ENCODE results near the gene TUBA3E. TPM values are rescaled to one million over a fixed set of nuclear protein-coding genes. Genes with fewer than 3 reads are reported as not detected.
"Not testable (repeated sequence)": the region's sequence is repeated elsewhere in the genome, so short reads cannot be mapped to it uniquely, and the experiment has no call there.

The TUBA3E gene
- total RNA-seq, 2 donors from 2014 or later: 32.6 TPM; not detected in 1

- 73% methylated on average over 12 of the region's 12 CpGs for WGBS
- no peak for DNase-seq (ENCODE audit: low spot score)
- Histone ChIP-seq H3K4me1 (replicated peaks) (no peaks in the 10 kb centered on the region), H3K27me3 (replicated peaks; ENCODE audit: insufficient read depth) (no peaks in the 10 kb centered on the region), H3K9me3 (no peaks in the 10 kb centered on the region), H3K4me3 (no peak overlapping the region), H3K27ac (no peak overlapping the region), H3K36me3 (no peaks in the 10 kb centered on the region)
- no peak for TF ChIP-seq POLR2AphosphoS5 (IDR thresholded peaks at IDR 0.05)
- TF ChIP-seq, protein P1, sequence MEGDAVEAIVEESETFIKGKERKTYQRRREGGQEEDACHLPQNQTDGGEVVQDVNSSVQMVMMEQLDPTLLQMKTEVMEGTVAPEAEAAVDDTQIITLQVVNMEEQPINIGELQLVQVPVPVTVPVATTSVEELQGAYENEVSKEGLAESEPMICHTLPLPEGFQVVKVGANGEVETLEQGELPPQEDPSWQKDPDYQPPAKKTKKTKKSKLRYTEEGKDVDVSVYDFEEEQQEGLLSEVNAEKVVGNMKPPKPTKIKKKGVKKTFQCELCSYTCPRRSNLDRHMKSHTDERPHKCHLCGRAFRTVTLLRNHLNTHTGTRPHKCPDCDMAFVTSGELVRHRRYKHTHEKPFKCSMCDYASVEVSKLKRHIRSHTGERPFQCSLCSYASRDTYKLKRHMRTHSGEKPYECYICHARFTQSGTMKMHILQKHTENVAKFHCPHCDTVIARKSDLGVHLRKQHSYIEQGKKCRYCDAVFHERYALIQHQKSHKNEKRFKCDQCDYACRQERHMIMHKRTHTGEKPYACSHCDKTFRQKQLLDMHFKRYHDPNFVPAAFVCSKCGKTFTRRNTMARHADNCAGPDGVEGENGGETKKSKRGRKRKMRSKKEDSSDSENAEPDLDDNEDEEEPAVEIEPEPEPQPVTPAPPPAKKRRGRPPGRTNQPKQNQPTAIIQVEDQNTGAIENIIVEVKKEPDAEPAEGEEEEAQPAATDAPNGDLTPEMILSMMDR (IDR thresholded peaks at IDR 0.05): no peak
- no peak for TF ChIP-seq POLR2A (IDR thresholded peaks at IDR 0.05)
- intact Hi-C loops (cut with DNase I): no loop called here
These were observed 33.4 kb upstream of the TUBA3E start for GRCh38 chr2:130231656-130232055.

- H3K27ac ChIP-seq; DNase-seq (ENCODE audit: low spot score); intact Hi-C loops (cut with DNase I); H3K4me1 ChIP-seq (replicated peaks); H3K27me3 ChIP-seq (replicated peaks; ENCODE audit: insufficient read depth); H3K9me3 ChIP-seq; H3K4me3 ChIP-seq; H3K36me3 ChIP-seq: not testable (repeated sequence)
- whole genome bisulfite sequencing: 83% methylated on average over 9 of the region's 15 CpGs
These were observed 32.7 kb upstream of the TUBA3E start for GRCh38 chr2:130230907-130231306.

- H3K4me1 ChIP-seq (replicated peaks); H3K36me3 ChIP-seq; H3K9me3 ChIP-seq; H3K4me3 ChIP-seq; DNase-seq (ENCODE audit: low spot score); H3K27ac ChIP-seq; intact Hi-C loops (cut with DNase I); H3K27me3 ChIP-seq (replicated peaks; ENCODE audit: insufficient read depth): not testable (repeated sequence)
- 93% methylated on average over 18 of the region's 18 CpGs for WGBS
These were observed 32.1 kb upstream of the TUBA3E start for GRCh38 chr2:130230376-130230775.

GRCh38 chr2:130229161-130229510 lies 30.9 kb upstream of the TUBA3E start:
- intact Hi-C loops (cut with DNase I); H3K27ac ChIP-seq; H3K27me3 ChIP-seq (replicated peaks; ENCODE audit: insufficient read depth); DNase-seq (ENCODE audit: low spot score); H3K4me1 ChIP-seq (replicated peaks); H3K36me3 ChIP-seq; H3K4me3 ChIP-seq; H3K9me3 ChIP-seq: not testable (repeated sequence)
- WGBS: 49% methylated on average over 48 of the region's 48 CpGs

GRCh38 chr2:130228467-130229160 lies 30.4 kb upstream of the TUBA3E start:
- H3K27ac ChIP-seq; H3K27me3 ChIP-seq (replicated peaks; ENCODE audit: insufficient read depth); DNase-seq (ENCODE audit: low spot score); H3K4me1 ChIP-seq (replicated peaks); H3K36me3 ChIP-seq; H3K4me3 ChIP-seq; H3K9me3 ChIP-seq; intact Hi-C loops (cut with DNase I): not testable (repeated sequence)
- WGBS: 87% methylated on average over 69 of the region's 69 CpGs

GRCh38 chr2:130228005-130228404 lies 29.8 kb upstream of the TUBA3E start:
- H3K9me3 ChIP-seq; H3K4me3 ChIP-seq; H3K27me3 ChIP-seq (replicated peaks; ENCODE audit: insufficient read depth); intact Hi-C loops (cut with DNase I); DNase-seq (ENCODE audit: low spot score); H3K4me1 ChIP-seq (replicated peaks); H3K36me3 ChIP-seq; H3K27ac ChIP-seq: not testable (repeated sequence)
- 91% methylated on average over 19 of the region's 21 CpGs for WGBS

GRCh38 chr2:130222523-130222922 lies 24.3 kb upstream of the TUBA3E start:
- H3K4me3 ChIP-seq; intact Hi-C loops (cut with DNase I): not testable (repeated sequence)
- 46% methylated on average over 4 of the region's 4 CpGs for WGBS

DNA sequence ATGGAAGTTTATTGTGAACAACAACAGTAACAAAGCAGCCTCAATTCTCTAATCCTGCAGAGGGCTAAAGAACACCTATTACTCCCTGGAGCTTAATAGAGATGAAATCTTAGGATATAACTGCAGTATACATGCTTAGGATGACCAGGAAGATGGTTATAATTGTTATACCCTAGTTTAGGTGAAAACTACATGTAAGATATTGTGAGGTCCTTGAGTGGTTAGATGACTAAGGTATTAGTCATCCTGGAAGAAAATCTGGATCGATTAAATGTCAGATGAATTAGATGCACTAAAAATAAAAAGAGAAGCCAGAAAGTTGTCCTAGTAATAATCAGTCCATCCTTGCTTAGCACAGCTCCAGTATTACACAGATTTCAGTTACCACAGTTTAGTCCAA lies 22.3 kb upstream of the TUBA3E start:
- H3K4me3 ChIP-seq; DNase-seq (ENCODE audit: low spot score); H3K27ac ChIP-seq; H3K27me3 ChIP-seq (replicated peaks; ENCODE audit: insufficient read depth); intact Hi-C loops (cut with DNase I); H3K4me1 ChIP-seq (replicated peaks); H3K9me3 ChIP-seq; H3K36me3 ChIP-seq: not testable (repeated sequence)
- 48% methylated on average over 1 of the region's 1 CpG for WGBS

More at GRCh38 chr2:130222523-130222922, 24.3 kb upstream of the TUBA3E start:
- not testable (repeated sequence) for H3K27me3 ChIP-seq (replicated peaks; ENCODE audit: insufficient read depth); H3K4me1 ChIP-seq (replicated peaks); DNase-seq (ENCODE audit: low spot score); H3K36me3 ChIP-seq; H3K9me3 ChIP-seq; H3K27ac ChIP-seq

DNA sequence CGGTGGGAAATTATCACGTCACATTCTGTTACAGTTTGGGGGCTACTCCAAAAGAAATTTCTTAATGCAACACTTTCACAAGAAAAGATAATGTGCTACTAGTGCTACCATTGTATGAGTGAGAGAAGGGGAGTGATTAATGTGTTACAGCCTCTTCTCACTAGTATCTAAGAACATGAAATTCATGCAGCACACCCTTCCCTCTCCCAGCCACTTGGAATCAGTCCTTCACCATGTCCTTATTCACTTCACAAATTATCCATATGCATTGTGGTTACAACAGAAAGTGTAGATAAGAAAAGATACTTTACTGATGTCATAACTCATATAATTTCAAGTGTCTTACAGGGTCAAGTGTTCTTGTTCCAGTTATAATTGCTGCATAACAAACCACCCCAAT lies 20.9 kb upstream of the TUBA3E start:
- intact Hi-C loops (cut with DNase I); H3K4me1 ChIP-seq (replicated peaks); DNase-seq (ENCODE audit: low spot score); H3K4me3 ChIP-seq; H3K36me3 ChIP-seq; H3K27ac ChIP-seq; H3K27me3 ChIP-seq (replicated peaks; ENCODE audit: insufficient read depth); H3K9me3 ChIP-seq: not testable (repeated sequence)
- WGBS: 72% methylated on average over 2 of the region's 2 CpGs

- H3K9me3 ChIP-seq; H3K27ac ChIP-seq; H3K4me1 ChIP-seq (replicated peaks); H3K36me3 ChIP-seq; DNase-seq (ENCODE audit: low spot score); H3K4me3 ChIP-seq; intact Hi-C loops (cut with DNase I); H3K27me3 ChIP-seq (replicated peaks; ENCODE audit: insufficient read depth): not testable (repeated sequence)
- WGBS: 85% methylated on average over 13 of the region's 13 CpGs
These were observed 8.8 kb upstream of the TUBA3E start for GRCh38 chr2:130207051-130207450.

- H3K36me3 ChIP-seq; H3K27ac ChIP-seq; H3K9me3 ChIP-seq; H3K4me3 ChIP-seq; DNase-seq (ENCODE audit: low spot score); H3K4me1 ChIP-seq (replicated peaks); H3K27me3 ChIP-seq (replicated peaks; ENCODE audit: insufficient read depth); intact Hi-C loops (cut with DNase I): not testable (repeated sequence)
- WGBS: 87% methylated on average over 2 of the region's 3 CpGs
These were observed 4.9 kb upstream of the TUBA3E start for GRCh38 chr2:130203150-130203549.

DNA sequence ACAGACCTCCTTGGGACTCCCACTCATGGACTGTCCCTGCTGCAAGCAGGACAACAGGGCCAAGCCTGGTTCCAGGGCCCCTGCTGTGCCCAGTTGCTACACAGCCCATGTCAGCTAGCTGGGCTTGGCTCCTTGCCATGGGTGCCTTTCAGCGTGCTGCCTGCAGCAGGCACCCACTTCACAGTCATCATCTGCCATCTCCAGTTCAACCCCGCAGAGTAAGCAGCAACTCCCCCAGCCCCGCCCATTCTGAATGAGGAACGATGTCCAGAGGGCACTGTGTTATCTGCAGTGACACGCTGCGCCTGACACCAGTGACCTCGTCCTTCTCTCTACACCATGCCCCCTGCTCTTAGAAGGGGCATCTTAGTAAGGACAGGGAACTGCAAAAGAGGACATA lies 4.3 kb upstream of the TUBA3E start:
- DNase-seq (ENCODE audit: low spot score); H3K27ac ChIP-seq; H3K4me1 ChIP-seq (replicated peaks); H3K36me3 ChIP-seq; intact Hi-C loops (cut with DNase I); H3K9me3 ChIP-seq; H3K27me3 ChIP-seq (replicated peaks; ENCODE audit: insufficient read depth); H3K4me3 ChIP-seq: not testable (repeated sequence)
- 67% methylated on average over 2 of the region's 7 CpGs for WGBS
